SK-N-SH treated with all-trans-retinoic acid at 6 μM for 48 hours (cell line): ENCODE measurements around the gene TMEM143.

ENCODE experiments used
- ARNTL ChIP-seq: fragments of 450-650 bp; formaldehyde crosslinking; IDR thresholded peaks from 2 replicates; pipeline ENCODE4 v1.5.0; 2020; ENCODE audit warnings: low read depth, mild to moderate bottlenecking, moderate library complexity, borderline replicate concordance
- OSR1 ChIP-seq: fragments of 250-450 bp; sonication (Bioruptor Pico); IDR thresholded peaks from 2 replicates; pipeline ENCODE4 v1.8.0; 2022; ENCODE audit warnings: moderate library complexity, mild to moderate bottlenecking, inconsistent platforms
- RARB ChIP-seq: fragments of 250-450 bp; sonication (Bioruptor Pico); IDR thresholded peaks from 2 replicates; pipeline ENCODE4 v1.8.0; 2021; ENCODE audit warnings: mild to moderate bottlenecking, moderate library complexity
- TOX ChIP-seq: fragments of 250-450 bp; sonication (Bioruptor Pico); IDR thresholded peaks from 2 replicates; pipeline ENCODE4 v1.8.0; 2021; ENCODE audit warnings: mild to moderate bottlenecking, moderate library complexity, borderline replicate concordance
- TSHZ2 ChIP-seq: fragments of 250-450 bp; sonication (Bioruptor Pico); IDR thresholded peaks from 2 replicates; pipeline ENCODE4 v1.5.0; 2020; ENCODE audit warnings: mild to moderate bottlenecking, moderate library complexity
- ZFP3 ChIP-seq: fragments of 250-450 bp; sonication (Bioruptor Pico); IDR thresholded peaks from 2 replicates; pipeline ENCODE4 v1.5.0; 2020; ENCODE audit warnings: mild to moderate bottlenecking, moderate library complexity
- ZFP30 ChIP-seq: fragments of 450-650 bp; formaldehyde crosslinking; IDR thresholded peaks from 2 replicates; pipeline ENCODE4 v1.5.0; 2022; ENCODE audit warnings: mild to moderate bottlenecking, moderate library complexity

- TF ChIP-seq ZFP30: no peak
- TF ChIP-seq TSHZ2 (CRISPR knock-in tag): no peak
- no peak for TF ChIP-seq RARB (CRISPR knock-in tag)
- no peak for TF ChIP-seq ZFP3
- no peak for TF ChIP-seq OSR1 (CRISPR knock-in tag)
- TF ChIP-seq TOX (CRISPR knock-in tag): no peak
- TF ChIP-seq ARNTL (CRISPR knock-in tag): no peak
Observed at GRCh38 chr19:48342414-48342738, 21.4 kb downstream of the TMEM143 start.
